Fibroblast of pulmonary artery (primary cell): Measurements from ENCODE around the gene MAP3K14.

Experiments
- DNase-seq: peaks from one replicate; pipeline ENCODE4 v3.0.0-alpha.2; 2010; ENCODE audit warnings: low read depth
- H3K4me3 ChIP-seq: replicated peaks from 2 replicates; pipeline ENCODE4 v1.5.1; 2011; ENCODE audit warnings: low read depth, mild to moderate bottlenecking, control low read depth, low read length, moderate library complexity
- CTCF ChIP-seq: IDR thresholded peaks from 2 replicates; pipeline ENCODE4 v1.5.1; 2011; ENCODE audit warnings: mild to moderate bottlenecking, control low read depth, low read length, inconsistent platforms; ENCODE audit errors: missing control alignments

Gene MAP3K14

GRCh38 chr17:45223539-45224528 lies 93.0 kb downstream of the MAP3K14 start:
- TF ChIP-seq CTCF: no peak
- no peak overlapping the region for H3K4me3 ChIP-seq
- DNase-seq: no peak

DNA sequence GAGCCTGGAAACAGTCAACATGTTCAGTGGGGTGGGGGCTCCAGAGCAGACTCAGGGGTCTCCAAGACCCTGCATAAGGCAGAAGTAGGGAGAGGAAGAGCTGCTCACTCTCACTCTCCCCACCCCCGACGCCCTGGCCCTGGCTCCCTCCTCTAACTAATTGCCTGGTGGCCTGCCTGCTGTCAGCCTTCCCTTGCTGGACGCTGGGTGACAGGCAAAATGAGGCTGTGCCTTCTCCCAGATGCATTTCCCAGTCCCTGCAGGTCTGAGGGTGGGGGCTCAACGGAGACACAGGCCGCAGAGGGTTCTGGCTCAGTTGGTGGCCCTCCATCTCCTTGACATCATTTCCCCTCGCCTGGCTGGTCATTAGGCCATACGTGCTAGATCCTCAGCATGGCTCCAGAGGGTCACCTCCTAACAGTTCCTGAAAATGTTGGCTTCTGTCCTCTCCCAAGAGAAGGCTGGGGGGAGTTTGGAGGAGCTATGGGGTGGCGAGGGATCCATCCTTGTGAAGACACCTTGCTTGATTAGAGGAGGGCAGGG lies 93.8 kb downstream of the MAP3K14 start:
- H3K4me3 ChIP-seq: peak overlapping the region; percentile 58
- no peak for DNase-seq
- no peak for TF ChIP-seq CTCF

DNA sequence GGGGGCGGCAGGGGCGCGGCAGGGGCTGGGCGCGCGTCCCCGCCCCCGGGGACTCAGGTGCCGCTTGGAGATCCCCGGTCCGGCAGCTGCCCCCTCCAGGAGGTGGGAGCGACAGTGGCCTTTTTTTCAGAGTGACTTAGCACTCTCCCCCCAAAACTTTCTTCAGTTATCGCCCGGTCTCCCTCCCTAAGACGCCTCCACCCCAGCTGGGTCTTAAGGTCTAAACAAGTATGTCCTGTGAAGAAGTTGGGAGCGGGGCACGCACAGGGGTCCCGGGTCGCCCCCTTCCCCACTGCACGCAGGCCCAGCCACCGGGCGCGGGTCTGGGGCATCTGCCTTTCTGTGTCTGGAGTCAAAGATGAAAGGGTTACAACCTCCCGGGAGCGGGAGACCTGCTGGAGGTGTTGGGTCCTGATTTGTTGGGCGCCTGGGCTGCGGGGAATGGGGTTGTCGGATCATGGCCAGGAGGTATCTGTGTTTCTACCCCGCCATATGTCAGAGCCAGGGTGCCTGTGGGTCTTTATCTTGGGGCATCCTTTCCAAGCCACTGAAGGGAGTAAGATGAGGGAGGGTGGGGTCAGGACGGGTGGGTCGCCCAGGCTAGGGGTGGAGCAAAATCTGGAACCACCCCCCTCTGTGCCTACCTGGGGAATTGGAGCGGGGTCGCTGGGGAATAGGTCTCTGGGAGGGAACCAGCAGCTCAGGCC lies 94.4 kb downstream of the MAP3K14 start:
- TF ChIP-seq CTCF: no peak
- no peak for DNase-seq
- peak overlapping the region; percentile 58 for H3K4me3 ChIP-seq

GRCh38 chr17:45222014-45222288 lies 94.9 kb downstream of the MAP3K14 start:
- DNase-seq: no peak
- no peak for TF ChIP-seq CTCF
- H3K4me3 ChIP-seq: peak overlapping the region; percentile 58

GRCh38 chr17:45221081-45222013 lies 95.5 kb downstream of the MAP3K14 start, which contains the start of gene FMNL1:
FMNL1 (plus strand) TSS chr17:45221885; CDS start chr17:45222125, 240 bp downstream.
- TF ChIP-seq CTCF: no peak
- DNase-seq: no peak
- H3K4me3 ChIP-seq: peak within 1 kb of the TSS; percentile 58

DNA sequence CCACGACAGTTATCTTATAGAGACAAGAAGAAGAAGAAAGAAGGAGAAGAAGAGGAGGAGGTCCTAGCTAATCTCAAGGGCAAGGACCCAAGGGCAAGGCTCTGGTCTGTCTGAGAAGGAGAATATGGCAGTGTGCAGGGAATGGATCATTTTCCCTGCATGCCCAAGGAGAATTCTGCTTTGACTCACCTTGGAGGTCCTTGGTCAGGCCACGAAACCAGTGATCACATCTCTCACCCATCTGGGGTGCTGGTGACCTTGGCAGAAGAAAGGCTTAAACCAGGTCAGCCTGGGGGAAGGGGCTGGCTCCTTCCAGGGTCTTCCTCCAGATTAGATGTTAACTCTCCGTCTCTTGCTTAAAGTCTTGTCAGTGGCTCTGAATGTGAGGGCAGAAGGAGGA lies 96.7 kb downstream of the MAP3K14 start:
- no peak for DNase-seq
- no peak for TF ChIP-seq CTCF
- no peak overlapping the region for H3K4me3 ChIP-seq
